GM15510 (cell line): Measurements from ENCODE around the gene KIRREL3.

Source experiments
- POLR2A ChIP-seq: IDR thresholded peaks from 3 replicates; pipeline ENCODE4 v1.6.1; 2011; ENCODE audit warnings: borderline replicate concordance; ENCODE audit not compliant: insufficient read length; ENCODE audit errors: extremely low read depth

The KIRREL3 gene

GRCh38 chr11:126548581-126549550 is 451.7 kb downstream of the KIRREL3 start:
- no peak for TF ChIP-seq POLR2A

DNA sequence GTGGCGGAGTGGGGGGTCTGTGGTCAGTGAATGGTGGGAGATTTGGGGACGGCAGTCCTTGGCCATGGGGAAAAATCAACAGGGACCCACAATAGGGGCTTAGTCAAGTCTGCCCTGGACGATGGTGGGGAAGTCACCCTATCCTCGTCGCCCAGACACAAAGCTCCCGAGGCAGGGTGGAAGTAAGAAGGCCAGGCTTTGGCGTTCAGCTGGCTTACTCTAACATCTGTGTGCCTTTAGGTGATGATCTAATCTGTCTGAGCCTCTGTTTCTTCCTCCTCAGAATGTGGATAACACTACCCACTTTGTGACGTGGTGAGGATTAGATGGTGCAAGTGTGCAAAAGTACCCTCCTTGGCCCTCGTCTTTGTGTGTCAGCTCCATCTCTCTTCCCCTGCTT is 452.9 kb downstream of the KIRREL3 start:
- no peak for TF ChIP-seq POLR2A

- no peak for TF ChIP-seq POLR2A
Measured at GRCh38 chr11:126547161-126547560, 453.4 kb downstream of the KIRREL3 start.

GRCh38 chr11:126546694-126547093 is 453.9 kb downstream of the KIRREL3 start:
- TF ChIP-seq POLR2A, result no peak

DNA sequence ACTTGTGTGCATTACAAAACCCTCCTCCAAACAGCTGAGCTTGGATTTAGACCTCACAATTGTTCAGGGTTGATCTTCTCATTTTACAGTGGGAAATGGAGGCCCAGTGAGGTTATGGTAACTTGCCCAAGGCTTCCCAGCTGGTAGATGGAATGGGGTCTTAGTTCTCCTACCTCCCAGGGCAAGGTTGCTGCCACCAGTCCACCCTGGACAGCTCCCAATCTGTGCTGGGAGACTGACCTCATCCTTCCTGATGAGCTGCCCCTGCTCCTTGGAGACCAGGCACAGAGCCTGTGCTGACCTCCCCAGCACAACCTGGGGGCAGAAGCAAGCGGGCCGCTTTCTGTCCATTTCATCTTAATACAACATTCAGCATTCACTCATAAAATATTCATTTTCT is 454.4 kb downstream of the KIRREL3 start:
- no peak for TF ChIP-seq POLR2A

- TF ChIP-seq POLR2A, result no peak
Measured at GRCh38 chr11:126545057-126545555, 455.5 kb downstream of the KIRREL3 start.

DNA sequence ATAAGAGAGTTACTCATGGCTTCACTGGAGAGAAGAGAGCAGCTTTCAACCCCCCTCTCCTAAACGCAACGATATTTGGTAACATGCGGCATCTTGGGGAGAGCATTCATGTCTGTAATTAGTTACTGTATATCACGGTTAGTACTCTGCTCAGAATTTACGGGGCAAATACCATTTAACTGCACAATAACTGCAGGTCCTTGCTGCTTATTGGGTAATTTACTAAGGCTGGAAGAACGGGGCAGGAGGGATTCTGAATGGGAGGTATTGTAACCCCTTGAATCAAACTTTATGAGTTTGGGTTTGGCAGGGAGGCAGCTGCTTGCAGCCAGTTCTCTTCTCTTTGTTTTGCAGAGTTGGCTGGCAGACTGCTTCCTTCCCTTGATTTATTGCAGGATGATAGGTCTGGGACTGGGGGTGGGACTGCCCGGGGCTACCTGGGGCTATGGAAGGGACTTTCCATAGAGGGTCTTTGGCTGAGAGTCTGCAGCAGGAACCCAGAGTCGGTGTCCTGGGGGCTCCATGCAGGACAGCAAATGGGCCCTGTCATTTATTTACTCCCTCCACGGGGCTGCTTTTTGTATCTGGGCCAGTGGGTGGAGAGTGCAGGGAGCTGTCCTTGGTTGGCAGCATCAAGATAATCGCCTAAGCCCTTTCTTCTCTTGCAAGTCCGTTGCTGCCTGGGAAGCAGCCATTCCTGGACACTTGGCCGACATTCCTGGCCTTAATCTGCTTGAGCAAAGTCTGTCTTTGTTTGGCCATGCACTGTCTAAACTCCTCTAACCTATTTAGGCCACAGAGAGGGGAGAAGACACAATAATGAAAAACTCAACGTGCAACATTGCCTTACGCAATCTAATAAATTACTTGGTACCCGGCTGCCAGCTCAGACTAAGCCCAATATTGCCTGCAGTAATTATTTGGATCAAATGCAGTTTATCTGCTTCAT is 456.2 kb downstream of the KIRREL3 start:
- TF ChIP-seq POLR2A, result no peak

- TF ChIP-seq POLR2A, result no peak
Measured at GRCh38 chr11:126543691-126544090, 456.9 kb downstream of the KIRREL3 start.

DNA sequence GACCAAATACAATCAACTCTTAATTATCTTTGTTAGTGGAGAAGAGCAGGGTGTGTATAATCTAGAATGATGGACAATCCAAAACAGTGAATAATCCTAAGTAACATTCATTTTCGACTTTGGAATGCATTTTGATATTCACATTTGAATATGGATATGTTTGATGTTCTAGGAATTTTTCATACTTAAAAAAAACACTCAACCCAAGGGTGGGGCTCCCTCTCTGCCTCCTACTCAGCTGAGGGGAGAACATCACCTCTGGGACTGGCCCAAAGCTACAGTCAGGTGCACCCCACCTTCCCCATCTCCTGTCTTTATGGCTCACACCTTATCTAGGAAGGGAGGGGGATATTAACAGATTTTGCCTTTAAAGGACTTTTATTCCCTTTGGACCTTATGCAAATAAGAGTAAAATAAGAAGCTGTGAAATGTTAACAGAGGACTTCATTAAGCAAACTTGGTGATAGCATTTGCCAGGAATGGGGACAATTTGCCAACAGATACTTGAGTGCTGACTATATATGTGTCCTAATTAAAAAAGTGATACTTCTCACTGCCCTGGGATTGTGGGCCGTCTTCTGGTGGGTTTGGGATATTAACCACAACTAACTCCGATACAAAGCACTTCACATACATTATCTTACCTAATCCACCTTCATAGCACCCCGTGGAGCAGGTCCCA is 458.1 kb downstream of the KIRREL3 start:
- TF ChIP-seq POLR2A, result no peak

GRCh38 chr11:126538071-126538470 is 462.5 kb downstream of the KIRREL3 start:
- no peak for TF ChIP-seq POLR2A

GRCh38 chr11:126537492-126537891 is 463.1 kb downstream of the KIRREL3 start:
- TF ChIP-seq POLR2A, result no peak

DNA sequence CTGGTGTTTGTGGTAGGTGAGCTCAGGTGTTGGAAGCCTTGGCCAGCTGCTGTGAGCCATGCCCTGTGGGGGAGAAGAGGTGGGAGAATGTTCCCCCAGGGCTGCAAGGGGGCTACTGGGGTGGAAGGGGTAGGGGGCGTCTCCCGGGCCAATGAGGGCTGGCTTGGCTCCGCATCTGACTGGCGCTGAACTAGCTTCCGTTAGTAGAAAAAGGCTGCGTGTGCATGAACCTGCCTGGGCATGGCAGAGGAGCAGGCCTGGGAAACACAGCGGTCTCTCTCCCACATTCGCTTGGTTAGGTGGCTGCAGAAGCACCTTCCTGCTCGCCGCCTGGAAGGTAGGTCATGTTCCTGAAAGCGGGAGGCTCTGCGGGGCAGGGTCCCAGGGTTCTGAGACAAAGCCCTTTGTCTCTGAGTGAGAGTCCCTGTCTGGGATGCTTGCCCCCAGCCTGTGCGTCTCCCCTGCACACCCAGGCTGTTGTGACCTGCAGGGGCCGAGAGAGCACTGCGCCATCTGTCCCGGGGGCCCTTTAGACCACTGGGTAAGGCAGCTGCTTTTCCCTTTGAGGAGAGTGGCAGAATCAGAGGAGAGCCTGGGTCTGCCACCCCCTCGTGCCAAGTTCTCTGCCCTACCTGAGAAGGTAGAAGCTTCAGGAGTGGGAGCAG is 466.3 kb downstream of the KIRREL3 start:
- TF ChIP-seq POLR2A, result no peak

- TF ChIP-seq POLR2A, result no peak
Measured at GRCh38 chr11:126533560-126533959, 467.0 kb downstream of the KIRREL3 start.

DNA sequence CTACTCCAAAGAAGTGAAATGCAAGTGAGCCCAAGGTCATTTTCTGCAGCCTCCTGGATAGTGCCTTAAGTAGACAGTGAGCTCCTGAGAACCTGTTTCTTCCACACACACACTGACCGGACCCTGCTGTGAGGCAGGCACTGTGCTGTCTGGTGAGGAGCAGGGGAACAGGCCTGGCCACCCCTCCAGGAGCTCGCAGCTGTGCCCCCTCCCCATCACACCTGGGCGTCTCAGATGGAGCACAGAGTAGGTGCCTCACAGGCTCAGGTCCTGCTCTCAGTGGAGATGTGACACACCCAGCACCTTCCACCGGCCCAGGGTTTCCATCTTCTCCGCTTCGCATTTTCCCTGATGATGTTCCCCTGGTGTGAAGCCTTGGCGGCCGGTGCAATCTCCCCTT is 470.2 kb downstream of the KIRREL3 start:
- no peak for TF ChIP-seq POLR2A
